Stimulated activated CD4-positive, alpha-beta T cell treated with anti-CD3 and anti-CD28 coated beads, Interleukin-1b, Interleukin-23, amount 100 ng/mL, for 1 hour (primary cell): ENCODE data around the gene LDAH.

Experiments
- DNase-seq, 2 donors: peaks; one replicate each; pipeline ENCODE4 v3.0.0-alpha.2; 2020; ENCODE audit warnings: low read depth in 2 of 2

LDAH gene

DNA sequence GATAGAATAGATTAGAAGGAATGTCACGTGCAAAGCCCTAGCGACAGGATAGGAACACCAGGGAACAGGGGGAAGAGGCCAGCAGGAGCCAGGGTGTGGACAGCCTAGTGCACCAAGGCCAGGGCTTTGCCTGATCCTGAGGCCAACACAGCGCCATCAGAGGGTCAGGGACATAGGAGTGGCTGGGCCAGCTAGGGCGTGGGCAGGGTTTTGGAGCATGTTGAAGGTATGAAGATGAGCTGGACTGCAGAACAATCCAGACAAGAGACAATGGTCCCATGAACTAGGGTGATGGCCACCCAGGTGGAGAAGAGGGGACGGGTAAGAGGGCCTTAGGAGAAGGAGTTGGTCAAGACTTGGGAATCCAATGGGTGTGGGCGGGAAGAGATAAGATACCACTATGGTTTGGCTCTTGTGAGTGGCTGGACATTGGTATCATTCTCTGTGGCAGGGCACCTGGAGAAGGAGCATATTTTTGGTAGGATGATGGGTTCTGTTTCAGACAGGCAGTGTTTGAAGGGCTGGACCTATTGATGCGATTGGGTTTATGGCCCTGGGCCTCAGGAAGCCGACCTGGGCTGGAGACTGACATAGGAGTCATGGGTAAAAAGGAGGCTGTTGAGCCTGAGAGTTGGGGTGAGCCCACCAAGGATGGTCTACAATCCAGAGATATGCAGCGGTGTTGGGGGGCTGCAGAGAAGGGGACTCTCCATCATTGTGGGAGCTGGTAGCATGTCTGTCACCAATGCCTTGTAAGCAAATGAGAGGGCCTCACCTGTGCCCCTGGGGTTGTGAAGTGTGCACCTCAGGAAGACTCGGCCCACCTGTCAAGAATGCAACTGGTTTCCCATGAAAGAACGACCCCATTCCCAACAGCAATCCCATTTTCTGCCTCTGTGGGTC is 170.0 kb downstream of the LDAH start:
- no peak for DNase-seq

DNA sequence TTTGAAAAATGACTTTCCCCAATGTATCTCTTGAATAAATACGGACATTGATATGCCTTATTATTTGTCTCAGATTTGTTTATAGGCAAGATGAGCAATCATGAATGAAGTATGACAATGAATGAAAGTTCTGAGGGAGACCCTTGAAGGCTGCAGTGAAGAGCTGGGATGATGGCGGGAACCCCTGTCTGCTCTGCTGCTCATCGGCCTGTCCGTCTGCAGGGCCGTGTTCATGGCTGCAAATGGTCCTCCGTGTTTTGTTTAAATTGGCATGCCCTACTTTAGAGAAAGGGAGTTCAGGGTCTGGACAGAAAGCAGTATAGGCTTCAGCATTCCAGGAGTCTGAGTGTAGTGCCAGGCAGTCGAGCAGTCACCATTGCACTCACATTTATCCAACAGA is 170.8 kb downstream of the LDAH start:
- DNase-seq = no peak

DNA sequence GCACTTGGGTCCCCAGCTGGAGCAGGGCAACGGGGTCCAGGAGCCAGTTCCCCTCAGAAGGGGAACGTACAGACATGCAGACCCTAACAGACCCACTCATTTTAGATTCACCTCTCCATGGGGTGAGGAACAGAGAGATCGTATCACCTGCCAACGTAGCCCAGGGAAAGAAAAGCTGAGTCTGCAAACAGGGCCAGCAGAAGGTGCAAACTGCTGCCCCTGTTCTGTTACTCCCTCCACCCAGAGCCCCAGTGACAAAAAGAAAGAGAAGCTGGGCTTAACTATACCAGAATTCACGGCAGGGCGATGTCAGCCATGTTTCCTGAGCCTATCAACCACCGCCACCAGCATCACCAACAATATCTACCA is 171.2 kb downstream of the LDAH start:
- DNase-seq = no peak

DNA sequence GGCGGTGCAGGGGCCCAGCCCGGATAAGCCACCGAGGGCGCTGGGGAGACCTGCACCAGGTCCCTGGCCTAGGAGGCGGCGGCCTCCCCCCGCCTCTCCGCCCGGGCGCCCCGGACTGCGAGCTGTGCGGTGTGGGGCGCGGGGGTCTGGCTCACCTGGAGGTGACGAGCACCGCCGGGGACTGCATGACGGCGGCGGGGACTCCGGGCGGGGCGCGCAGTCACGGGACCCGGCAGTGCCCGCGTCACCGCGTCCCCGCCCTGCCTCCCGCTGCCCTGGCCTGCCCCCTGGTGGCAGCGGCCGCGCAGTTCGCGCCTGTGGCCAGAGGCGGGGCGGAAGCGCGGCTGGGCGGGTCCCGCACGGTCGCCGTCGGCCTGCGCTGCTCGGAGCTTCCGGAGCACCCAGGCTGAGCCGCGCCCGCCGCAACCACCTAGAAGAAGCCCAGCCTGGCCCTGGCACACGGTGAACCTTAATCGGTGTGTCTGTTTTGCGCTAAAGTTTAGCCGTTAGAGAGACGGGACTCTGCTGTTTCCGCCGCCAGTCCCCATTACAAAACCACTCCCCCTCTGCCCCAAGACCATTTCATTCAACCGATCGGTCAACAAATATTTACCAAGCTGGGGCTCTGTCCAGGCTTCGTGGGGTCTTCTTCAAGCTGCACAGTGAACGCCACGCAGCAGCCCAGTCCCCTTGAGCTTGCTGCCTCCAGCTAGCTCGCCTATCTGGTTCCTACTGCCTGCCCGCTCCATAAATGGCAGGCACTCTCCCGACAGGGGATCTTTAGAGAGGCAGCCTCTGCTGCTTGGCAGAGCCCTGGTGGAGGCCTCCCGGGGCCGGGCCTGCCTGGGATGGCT is 171.8 kb downstream of the LDAH start, which contains the start of gene HS1BP3:
Gene HS1BP3 (minus strand): TSS at position 222 of the 854 bp plus-strand sequence. CDS start 35 bp downstream, at position 187.
- peak; percentile 73 to 82 for DNase-seq

DNA sequence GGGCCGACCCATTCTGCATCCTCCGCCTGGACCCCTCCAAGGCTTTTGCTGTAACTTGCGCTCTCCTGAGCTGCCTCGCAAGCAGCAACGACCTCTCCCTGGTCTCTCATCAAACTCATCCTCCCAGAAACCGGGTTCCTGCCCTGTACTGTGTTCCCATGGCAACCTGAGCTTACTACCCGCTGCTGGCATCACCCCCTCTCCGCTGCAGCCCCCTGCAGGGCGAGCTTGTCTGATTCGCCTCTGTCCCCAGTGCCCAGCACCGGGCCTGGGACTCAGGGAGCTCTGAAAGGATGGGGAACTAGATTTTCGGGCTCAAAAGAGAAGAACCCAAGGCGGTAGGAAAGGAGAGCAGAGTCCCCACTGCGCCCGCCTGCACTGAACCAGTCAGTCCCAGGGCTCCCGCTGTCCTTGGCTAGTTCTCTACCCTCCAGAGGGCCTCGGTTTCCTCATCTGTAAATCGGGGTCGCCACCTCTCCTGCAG is 172.5 kb downstream of the LDAH start:
- DNase-seq = no peak

DNA sequence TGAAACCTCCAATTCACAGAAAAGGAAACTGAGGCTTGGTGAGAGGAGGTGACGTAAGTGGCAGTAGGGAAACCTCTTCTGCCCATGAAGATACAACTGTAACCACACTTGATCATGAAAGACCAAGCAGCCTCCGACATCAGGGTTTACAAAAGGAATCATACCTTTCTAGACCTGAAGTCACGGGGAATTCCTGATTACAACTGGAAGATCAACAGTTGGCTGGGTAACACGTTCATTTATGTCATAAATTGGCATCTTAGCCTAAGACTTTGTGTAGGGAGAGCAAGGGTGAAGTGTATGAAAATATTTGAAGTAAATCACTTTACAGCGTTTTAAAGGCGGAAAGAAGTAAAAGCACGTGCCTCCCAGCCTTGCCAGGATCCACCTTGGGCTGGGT is 172.9 kb downstream of the LDAH start:
- no peak for DNase-seq

DNA sequence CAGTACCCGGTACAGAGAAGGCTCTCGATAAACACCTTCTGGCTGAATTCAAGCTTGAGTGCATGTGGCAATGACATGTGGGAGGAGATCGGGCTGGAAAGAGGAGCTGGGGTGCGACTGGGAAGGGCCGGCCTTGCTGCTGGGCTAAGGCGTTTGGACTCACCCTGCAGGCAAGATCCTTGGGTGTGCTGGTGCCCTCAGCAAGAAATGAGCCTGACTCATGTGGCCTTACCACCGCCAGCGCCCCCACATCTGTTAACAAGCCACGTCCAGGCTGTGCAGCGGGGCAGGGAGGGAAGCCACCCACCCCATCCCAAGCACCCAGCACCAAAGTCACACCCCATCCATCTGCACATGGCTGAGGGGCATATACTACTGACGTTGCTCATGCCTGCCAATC is 173.3 kb downstream of the LDAH start:
- no peak for DNase-seq

DNA sequence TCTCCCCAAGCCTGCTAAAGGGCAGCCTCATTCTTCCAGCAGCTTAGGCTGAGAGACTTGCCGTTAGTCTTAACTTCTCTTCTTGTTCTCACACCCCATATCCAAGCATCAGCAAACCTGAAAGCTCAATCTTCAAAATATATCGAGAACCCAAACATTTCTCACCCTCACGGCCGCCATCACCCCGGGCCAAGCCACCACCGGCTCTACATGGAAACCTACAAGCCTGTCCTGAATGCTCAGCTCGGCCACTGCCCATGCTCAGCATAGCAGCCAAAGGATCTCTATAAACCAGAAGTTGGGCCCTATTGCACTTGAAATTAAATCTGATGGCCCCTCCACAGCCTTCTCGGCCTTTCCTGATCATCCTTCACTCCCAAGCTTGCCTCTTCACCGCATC is 174.1 kb downstream of the LDAH start:
- no peak for DNase-seq

DNA sequence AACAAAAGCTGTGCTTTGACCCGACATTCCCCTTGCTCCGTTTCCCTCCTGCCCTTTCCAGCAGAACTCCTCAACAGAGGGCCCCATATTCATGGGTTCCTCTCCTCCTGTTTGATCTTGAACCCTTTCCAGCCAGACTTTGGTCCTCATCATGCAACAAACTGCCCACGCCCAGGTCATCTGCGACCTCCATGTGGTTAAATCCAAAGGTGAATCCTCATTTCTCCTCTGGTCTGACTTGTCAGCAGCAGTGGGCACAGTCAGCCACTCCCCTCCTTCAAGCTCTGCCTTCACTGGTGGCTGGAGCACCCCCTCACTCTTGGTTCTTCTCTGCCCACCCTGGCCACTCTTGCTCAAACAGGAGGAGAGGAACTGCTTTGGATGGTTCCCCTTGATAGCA is 174.7 kb downstream of the LDAH start:
- DNase-seq = no peak

DNA sequence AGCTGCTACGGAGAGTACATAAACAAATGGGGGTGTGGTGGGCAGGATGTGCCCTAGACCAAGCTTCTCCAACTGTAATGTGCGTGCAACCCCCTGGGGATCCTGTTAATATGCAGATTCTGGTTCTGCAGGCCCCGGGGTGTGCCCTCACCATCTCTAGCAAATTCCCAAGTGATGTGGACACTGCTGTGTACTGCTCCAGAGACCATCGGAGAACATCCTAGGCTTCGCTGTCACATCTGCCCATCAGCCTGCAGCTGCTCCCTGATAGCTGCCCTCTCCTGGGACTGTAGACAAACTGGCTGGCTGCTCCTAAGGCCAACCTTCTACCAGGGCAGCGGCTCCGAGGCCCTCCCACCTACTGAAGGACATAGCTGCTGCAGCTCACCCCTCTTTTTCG is 175.2 kb downstream of the LDAH start:
- no peak for DNase-seq

DNA sequence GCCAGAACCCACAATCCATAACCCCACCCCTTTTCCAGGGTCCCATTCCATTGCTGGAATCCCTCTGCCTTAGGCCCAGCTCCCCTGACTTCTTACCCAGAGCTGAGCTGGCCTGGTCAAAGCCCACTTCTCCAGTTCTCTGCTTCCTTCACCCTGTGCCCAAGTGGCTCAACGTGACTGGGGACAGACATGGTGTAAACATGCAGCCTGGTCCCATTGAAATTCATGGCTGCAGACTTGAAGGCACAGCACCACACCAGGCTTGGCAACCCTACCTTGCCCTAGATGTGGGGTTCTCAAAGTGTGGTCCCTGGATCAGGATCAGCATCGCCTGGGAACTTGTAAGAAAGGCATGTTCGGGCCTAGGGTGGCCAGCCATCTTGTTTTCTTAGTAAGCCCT is 175.7 kb downstream of the LDAH start:
- DNase-seq = no peak

DNA sequence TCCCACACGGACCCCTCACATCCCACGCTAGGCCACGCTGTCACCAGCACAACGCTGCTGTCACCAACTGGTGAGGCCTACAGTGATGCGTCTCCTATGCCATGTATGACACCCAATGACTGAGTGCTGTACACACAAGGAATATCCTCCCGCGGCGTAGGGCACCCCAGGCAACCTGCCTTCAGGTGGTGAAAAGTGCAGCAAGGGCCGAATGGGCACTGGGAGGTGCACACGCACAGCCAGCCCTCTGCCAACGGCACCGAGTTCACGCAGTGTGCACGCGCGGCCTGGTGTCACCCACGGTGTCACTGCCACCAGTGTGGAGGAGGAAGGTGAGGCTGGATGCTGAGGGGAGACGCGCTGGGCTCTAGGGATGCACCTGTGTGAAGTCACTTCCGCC is 176.5 kb downstream of the LDAH start:
- no peak for DNase-seq

DNA sequence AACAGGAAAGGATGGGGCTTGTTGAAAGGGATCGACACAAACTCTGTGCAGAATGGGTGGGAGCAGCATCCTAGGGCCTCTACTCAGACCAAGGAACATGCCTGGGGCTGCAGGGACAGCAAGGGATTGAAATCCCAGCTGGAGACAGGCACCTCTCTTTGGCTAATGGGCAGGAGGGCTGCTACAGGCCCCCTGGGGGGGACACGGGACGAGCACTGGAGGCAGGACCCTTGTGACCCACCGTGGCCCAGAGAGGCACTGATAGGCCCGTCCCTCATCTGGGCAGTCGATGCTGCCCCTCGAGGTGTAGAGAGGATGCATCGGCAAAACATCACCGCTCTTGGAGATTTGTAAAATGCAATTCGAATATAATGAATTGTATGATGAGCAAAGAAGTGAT is 177.1 kb downstream of the LDAH start:
- no peak for DNase-seq

DNA sequence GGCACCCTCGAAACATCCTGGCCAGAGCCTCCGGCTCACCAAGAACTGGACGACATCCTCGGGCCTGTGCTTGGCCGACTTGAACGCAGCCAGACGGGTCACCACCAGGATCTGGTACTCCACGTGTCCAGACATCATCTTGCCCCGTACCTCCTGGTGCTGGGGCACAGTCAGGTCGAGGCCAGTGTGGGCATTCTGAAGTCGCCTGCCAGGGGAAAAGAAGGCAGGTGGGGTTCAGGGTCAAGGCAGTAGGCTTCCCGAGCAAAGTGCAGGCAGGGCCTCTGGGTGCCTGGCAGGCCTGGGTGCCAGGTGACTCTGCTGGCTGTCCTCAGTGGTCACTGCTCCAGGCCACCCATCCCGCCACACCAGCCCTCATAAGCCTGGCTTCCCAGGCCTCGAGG is 177.6 kb downstream of the LDAH start:
- DNase-seq = no peak

DNA sequence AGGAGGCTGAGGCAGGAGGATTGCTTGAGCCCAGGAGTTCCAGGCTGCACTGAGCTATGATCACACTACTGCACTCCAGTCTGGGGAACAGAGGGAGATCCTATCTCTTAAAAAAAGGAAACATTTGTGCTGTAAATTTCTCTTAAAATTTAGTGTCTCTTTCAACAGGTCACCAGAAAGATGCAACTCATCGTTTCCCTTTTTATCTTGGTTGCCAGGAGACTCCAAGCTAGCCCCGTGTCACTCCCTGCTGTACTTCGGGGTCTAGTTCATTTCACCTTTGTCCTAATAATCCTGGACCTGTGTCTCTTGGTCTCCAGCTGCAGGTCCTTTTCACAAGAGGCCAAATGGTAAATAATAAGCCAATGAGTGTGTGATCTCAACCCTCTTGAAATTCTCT is 179.1 kb downstream of the LDAH start:
- no peak for DNase-seq

DNA sequence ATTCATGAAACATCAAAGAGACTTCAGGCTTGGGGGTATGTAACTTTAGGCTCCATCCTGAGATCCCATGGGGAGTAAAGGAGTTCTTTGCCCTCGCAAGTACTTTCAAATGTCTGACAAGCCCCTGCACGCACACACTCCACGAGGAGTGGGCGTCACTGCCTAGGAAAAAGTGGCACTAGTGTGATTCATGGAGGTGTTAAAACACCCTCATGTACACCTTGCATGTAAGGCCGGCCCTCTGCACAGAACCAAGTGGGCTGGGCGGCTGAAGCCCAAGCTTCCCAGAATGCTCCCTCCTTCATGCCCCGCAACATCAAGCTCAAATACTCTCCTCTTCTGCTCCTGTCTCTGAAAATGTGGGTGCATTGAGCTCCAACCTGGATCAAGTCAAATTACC is 179.8 kb downstream of the LDAH start:
- no peak for DNase-seq

DNA sequence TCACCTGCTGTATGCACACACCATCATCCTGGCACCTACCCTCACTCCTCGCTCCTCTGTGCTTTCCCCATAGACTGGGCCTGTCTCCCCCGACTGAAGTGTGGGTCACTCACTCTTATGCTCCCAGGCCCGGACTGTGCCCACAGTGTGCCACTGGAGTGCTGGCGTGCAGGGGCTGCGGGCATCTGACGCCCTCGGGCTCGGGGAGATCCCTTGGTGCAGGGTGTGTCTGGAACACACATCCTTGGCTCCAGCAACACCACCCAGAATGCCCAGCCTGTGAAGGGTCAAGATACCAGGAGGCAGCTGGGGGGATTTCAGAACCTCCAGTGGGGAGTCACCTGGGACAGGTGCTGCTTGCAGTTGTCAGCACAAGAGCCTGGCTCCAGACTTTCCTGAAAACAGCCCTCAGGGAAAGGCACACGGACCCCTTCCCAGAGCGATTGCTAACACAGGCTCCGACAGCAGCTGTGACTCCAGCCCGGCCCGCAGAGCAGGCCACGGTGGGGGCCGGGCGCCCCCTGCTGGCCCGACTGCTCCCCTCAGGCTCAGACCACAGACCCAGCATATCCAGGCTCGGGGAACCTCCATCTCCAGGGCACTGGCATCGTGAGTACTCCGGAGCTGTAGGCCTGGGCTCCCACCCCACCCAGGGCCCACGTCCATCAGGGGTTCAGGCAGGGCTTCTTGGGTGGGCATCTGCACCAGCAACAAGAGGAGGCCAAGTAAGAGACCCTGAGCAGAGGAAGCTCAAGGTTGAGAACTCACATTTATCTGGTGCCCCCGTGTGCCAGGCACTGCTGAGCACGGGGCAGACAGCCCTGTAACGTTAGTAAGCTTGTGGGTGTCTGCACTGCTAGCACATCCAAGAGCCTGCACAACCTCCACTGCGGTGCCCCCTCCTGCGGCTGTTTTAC is 180.6 kb downstream of the LDAH start:
- peak; percentile 36 to 64 for DNase-seq

DNA sequence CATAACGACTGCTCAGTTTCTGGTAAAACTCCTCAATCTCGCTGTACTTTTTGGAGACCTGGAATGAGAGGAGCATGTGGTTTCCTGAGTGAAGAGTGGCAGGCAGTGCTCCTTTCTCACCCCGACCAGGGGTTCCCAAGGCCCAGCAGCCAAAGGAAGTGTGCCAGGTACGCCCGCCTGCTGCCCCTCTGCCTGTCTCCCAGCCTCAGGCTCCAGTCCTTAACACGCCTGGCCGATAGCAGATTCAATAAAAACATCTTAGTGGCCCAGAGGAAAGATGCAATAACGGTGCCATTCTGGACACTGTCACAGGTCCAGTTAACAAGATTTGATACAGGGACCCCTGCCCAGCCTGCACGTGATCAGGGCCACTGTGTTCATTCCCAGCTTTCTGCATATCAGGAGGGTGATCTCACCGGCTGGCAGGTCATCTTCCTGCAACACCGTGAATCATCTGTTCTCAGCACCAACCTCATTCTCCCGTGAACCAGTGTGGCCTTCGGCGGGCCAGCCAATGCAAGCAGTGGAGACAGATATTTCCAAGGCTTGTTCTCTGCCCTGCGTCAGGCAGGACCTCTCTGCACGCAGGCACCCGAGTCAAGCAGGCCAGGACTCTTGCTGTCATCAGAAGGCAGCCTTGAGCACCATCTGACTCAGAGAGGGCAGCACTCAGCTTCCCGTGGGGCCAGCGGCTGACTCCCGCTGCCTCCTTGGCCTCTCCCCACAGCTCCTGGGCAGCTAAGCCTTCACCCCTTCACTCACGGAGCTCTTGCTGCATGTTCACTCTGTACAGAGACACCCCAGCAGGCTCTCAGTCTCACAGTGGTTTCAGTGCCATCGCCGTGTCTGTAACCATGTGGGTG is 181.5 kb downstream of the LDAH start:
- DNase-seq = no peak

DNA sequence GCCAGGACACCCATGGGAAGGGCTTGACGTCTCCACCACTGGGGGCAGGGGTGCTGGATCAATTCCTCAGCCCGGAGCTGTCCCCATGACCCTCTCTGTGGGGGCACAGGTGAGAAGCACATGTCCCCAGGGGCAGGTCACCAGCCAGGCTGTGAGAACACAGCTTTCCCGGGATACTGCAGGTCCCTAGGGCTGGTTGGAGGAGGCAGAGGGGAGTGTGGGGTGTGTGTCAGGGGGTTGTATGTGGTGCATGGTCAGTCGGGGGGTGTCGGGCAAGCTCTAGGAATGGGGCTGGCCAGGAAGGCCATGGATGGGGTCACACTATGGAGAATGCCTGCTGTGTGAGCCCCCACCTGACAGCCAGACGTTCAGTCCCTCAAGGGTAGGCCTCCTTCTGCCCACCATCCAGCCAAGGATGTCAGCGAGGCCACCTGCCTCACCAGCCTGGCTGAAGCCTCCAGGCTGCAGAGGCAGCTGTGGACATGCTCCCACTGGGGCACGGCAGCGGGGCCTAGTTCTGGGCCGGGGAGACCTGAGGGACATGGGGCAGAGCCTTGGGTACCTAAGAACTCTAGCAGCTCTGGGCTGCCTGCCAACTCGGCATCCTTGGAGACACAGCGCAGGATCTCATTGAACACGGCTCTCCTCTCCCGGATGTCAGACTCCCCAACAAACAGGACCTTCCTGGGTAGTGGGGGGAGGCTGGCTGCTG is 182.3 kb downstream of the LDAH start:
- no peak for DNase-seq
